CD14-positive monocyte (primary cell): ENCODE measurements around the gene SPRR2G. TPM values are rescaled to one million over a fixed set of nuclear protein-coding genes. Genes with fewer than 3 reads are reported as not detected.
"Not testable (repeated sequence)": the region's sequence is repeated elsewhere in the genome, so short reads cannot be mapped to it uniquely, and the experiment has no call there.

ENCODE experiments used
- DNase-seq, 3 donors: peaks; one replicate each; pipeline ENCODE4 v3.0.0-alpha.2; 2011 to 2022
- H2AFZ ChIP-seq: 2 replicates; pipeline ENCODE4 v1.6.0; 2012; ENCODE audit warnings: mild to moderate bottlenecking, low read depth, low read length, inconsistent platforms; ENCODE audit not compliant: insufficient read depth, poor library complexity, severe bottlenecking
- H3K27ac ChIP-seq, 2 donors: 1 replicate in 1 of 2; 2 replicates in 1 of 2; pipeline ENCODE4 v1.5.1; 2012 to 2013; ENCODE audit warnings: low read length in 2 of 2, control low read depth in 1 of 2, inconsistent platforms in 1 of 2, low read depth in 1 of 2, mild to moderate bottlenecking in 1 of 2
- H3K27me3 ChIP-seq, 2 donors: one replicate each; pipeline versions ENCODE4 v1.6.0 to v1.6.1; 2011 to 2013; ENCODE audit warnings: low read length in 2 of 2; ENCODE audit not compliant: control insufficient read depth in 2 of 2, insufficient read depth in 2 of 2
- H3K36me3 ChIP-seq, 2 donors: replicated peaks in 1 of 2; 1 replicate in 1 of 2; 2 replicates in 1 of 2; pipeline versions ENCODE4 v1.5.1 to v1.6.1; 2012 to 2013; ENCODE audit warnings: low read length in 2 of 2, control low read depth in 1 of 2, inconsistent platforms in 1 of 2, mild to moderate bottlenecking in 1 of 2; ENCODE audit not compliant: insufficient read depth in 2 of 2, control insufficient read depth in 1 of 2
- H3K4me1 ChIP-seq, 2 donors: 1 replicate in 1 of 2; 2 replicates in 1 of 2; pipeline versions ENCODE4 v1.5.1 to v1.6.1; 2012 to 2013; ENCODE audit warnings: low read length in 2 of 2, control low read depth in 1 of 2, inconsistent platforms in 1 of 2, mild to moderate bottlenecking in 1 of 2, moderate library complexity in 1 of 2; ENCODE audit not compliant: insufficient read depth in 2 of 2, control insufficient read depth in 1 of 2
- H3K4me2 ChIP-seq: replicated peaks from 2 replicates; pipeline ENCODE3; 2012; ENCODE audit warnings: low read length, moderate library complexity, mild to moderate bottlenecking; ENCODE audit not compliant: poor library complexity, severe bottlenecking; ENCODE audit errors: extremely low read depth
- H3K4me3 ChIP-seq, 3 experiments: fragments of 200-600 bp in 1 of 3; sonication (generic) in 1 of 3; replicated peaks in 1 of 3; 1 replicate in 2 of 3; 2 replicates in 1 of 3; pipeline ENCODE4 v1.5.1; 2011 to 2013; ENCODE audit warnings: low read length in 3 of 3, mild to moderate bottlenecking in 3 of 3, control low read depth in 2 of 3, low read depth in 2 of 3, inconsistent platforms in 1 of 3, moderate library complexity in 1 of 3
- H3K79me2 ChIP-seq: 2 replicates; pipeline ENCODE4 v1.6.0; 2012; ENCODE audit warnings: mild to moderate bottlenecking, control low read depth, inconsistent platforms, low read length, moderate library complexity; ENCODE audit not compliant: insufficient read depth
- H3K9ac ChIP-seq: 2 replicates; pipeline ENCODE4 v1.6.0; 2017; ENCODE audit warnings: low read length, mild to moderate bottlenecking; ENCODE audit not compliant: insufficient read depth, poor library complexity, severe bottlenecking
- H3K9me3 ChIP-seq, 2 donors: replicated peaks in 1 of 2; 1 replicate in 1 of 2; 2 replicates in 1 of 2; pipeline versions ENCODE4 v1.5.1 to v1.6.1; 2012 to 2013; ENCODE audit warnings: low read length in 2 of 2, control low read depth in 1 of 2; ENCODE audit not compliant: control insufficient read depth in 1 of 2, insufficient read depth in 1 of 2
- H4K20me1 ChIP-seq: 2 replicates; pipeline ENCODE4 v1.6.0; 2012; ENCODE audit warnings: mild to moderate bottlenecking, low read length, control low read depth, moderate library complexity; ENCODE audit not compliant: insufficient read depth
- H3K27ac Mint-ChIP-seq, 7 donors: one replicate each; pipeline ENCODE4 v1.8.0; 2020; ENCODE audit warnings: mild to moderate bottlenecking in 7 of 7, mixed read lengths in 7 of 7, moderate library complexity in 6 of 7, inconsistent platforms in 2 of 7
- H3K27me3 Mint-ChIP-seq, 3 donors: one replicate each; pipeline ENCODE4 v1.8.0; 2021 to 2022; ENCODE audit warnings: low read depth in 3 of 3, mild to moderate bottlenecking in 3 of 3, mixed read lengths in 3 of 3, moderate library complexity in 3 of 3, inconsistent platforms in 1 of 3
- H3K36me3 Mint-ChIP-seq, 2 donors: one replicate each; pipeline ENCODE4 v1.8.0; 2020; ENCODE audit warnings: mixed read lengths in 2 of 2, inconsistent platforms in 1 of 2, mild to moderate bottlenecking in 1 of 2
- H3K4me1 Mint-ChIP-seq: one replicate; pipeline ENCODE4 v1.8.0; 2020; ENCODE audit warnings: mild to moderate bottlenecking, mixed read lengths
- H3K4me3 Mint-ChIP-seq, 2 donors: one replicate each; pipeline ENCODE4 v1.8.0; 2020; ENCODE audit warnings: mild to moderate bottlenecking in 2 of 2, mixed read lengths in 2 of 2, moderate library complexity in 1 of 2
- H3K9me3 Mint-ChIP-seq, 7 donors: one replicate each; pipeline ENCODE4 v1.8.0; 2020 to 2022; ENCODE audit warnings: mixed read lengths in 7 of 7, mild to moderate bottlenecking in 6 of 7, moderate library complexity in 6 of 7, inconsistent platforms in 2 of 7
- CTCF ChIP-seq: fragments of 200-600 bp; IDR thresholded peaks from one replicate; pipeline ENCODE4 v1.8.0; 2022; ENCODE audit warnings: antibody characterized with exemption, mild to moderate bottlenecking
- WGBS: methylation state at CpG from one replicate; pipeline ENCODE4 v1.1.5; 2013; ENCODE audit warnings: missing lambda C conversion rate; ENCODE audit not compliant: insufficient coverage; 5-methylcytosine and 5-hydroxymethylcytosine counted together
- intact Hi-C, 2 donors: fragments of 100-400 bp; cut with micrococcal nuclease; formaldehyde crosslinking; loops; one replicate each; pipeline versions ENCODE4 v1.15.0 to v1.15.1; 2023
- polyA plus RNA-seq, 3 donors: library from polyadenylated mRNA; depleted of rRNA in 1 of 3; unstranded in 2 of 3; stranded (reverse) in 1 of 3; fragments of 300-500 nt in 2 of 3; fragments of >200 nt in 1 of 3; fragmentation: Illumina TruSeq in 2 of 3; gene quantifications; 1 replicate in 2 of 3; 2 replicates in 1 of 3; pipeline ENCODE4 v1.2.3, GENCODE V29; 2012 to 2021

SPRR2G gene
- polyA plus RNA-seq, 3 donors, result not detected

GRCh38 chr1:153127296-153127695, 23.4 kb downstream of the SPRR2G start:
- no peak for DNase-seq
- H3K36me3 ChIP-seq, result no peaks in the 10 kb centered on the region
- intact Hi-C loops, result no loop called here
- Mint-ChIP-seq H3K9me3 (peaks cover 0 to 9% (median 3%) of the 10 kb centered on the region in 7 donors), H3K4me1 (no peaks in the 10 kb centered on the region), H3K27me3 (peaks cover 6 to 21% (median 9%) of the 10 kb centered on the region in 3 donors), H3K4me3 (peak overlapping the region in 1 of 2 donors; percentile 16), H3K27ac (no peak overlapping the region), H3K36me3 (no peaks in the 10 kb centered on the region)
- no peaks in the 10 kb centered on the region for H3K79me2 ChIP-seq
- TF ChIP-seq CTCF, result no peak
- WGBS, result 88% methylated on average over 2 of the region's 2 CpGs
- H3K4me3 ChIP-seq, result no peak overlapping the region
- no peaks in the 10 kb centered on the region for H3K4me1 ChIP-seq
- no peaks in the 10 kb centered on the region for H4K20me1 ChIP-seq
- peaks cover 3 to 8% of the 10 kb centered on the region in 2 donors for H3K9me3 ChIP-seq
- no peak overlapping the region for H3K9ac ChIP-seq
- H3K4me2 ChIP-seq, result no peak overlapping the region
- no peaks in the 10 kb centered on the region for H3K27me3 ChIP-seq
- no peak overlapping the region for H2AFZ ChIP-seq
- H3K27ac ChIP-seq, result no peak overlapping the region

GRCh38 chr1:153125536-153125935, 25.2 kb downstream of the SPRR2G start:
- H2AFZ ChIP-seq, result no peak overlapping the region
- no peak overlapping the region for H3K9ac ChIP-seq
- no CpG with 5 or more reads among the region's 1 CpG for whole genome bisulfite sequencing
- no peak for DNase-seq
- peaks cover 7 to 19% (median 9%) of the 10 kb centered on the region in 3 donors for H3K27me3 Mint-ChIP-seq
- no peak overlapping the region for H3K4me3 ChIP-seq
- H3K27ac ChIP-seq, result no peak overlapping the region
- H4K20me1 ChIP-seq, result no peaks in the 10 kb centered on the region
- no peaks in the 10 kb centered on the region for H3K4me1 ChIP-seq
- no peaks in the 10 kb centered on the region for H3K36me3 ChIP-seq
- no peaks in the 10 kb centered on the region for H3K27me3 ChIP-seq
- no peak overlapping the region for H3K27ac Mint-ChIP-seq
- no peak overlapping the region for H3K4me3 Mint-ChIP-seq
- H3K79me2 ChIP-seq, result no peaks in the 10 kb centered on the region
- no peaks in the 10 kb centered on the region for H3K36me3 Mint-ChIP-seq
- TF ChIP-seq CTCF, result no peak
- peaks cover 3 to 8% of the 10 kb centered on the region in 2 donors for H3K9me3 ChIP-seq
- no peak overlapping the region for H3K4me2 ChIP-seq
- peaks cover 0 to 11% (median 3%) of the 10 kb centered on the region in 7 donors for H3K9me3 Mint-ChIP-seq
- intact Hi-C loops, result no loop called here
- no peaks in the 10 kb centered on the region for H3K4me1 Mint-ChIP-seq

- H3K4me3 Mint-ChIP-seq, H3K27ac Mint-ChIP-seq, H3K4me1 ChIP-seq, H3K9ac ChIP-seq, H3K9me3 ChIP-seq, H3K27me3 ChIP-seq, H3K4me2 ChIP-seq, H2AFZ ChIP-seq, H3K4me3 ChIP-seq, H3K36me3 Mint-ChIP-seq, H4K20me1 ChIP-seq, intact Hi-C loops, H3K79me2 ChIP-seq, H3K36me3 ChIP-seq, H3K4me1 Mint-ChIP-seq, H3K27ac ChIP-seq, H3K9me3 Mint-ChIP-seq, DNase-seq: not testable (repeated sequence)
- WGBS, result 86% methylated on average over 7 of the region's 8 CpGs
- peaks cover 7 to 26% (median 9%) of the 10 kb centered on the region in 3 donors for H3K27me3 Mint-ChIP-seq
Observed at GRCh38 chr1:153123793-153124192, 26.9 kb downstream of the SPRR2G start.
